K562 (cell line): Measurements from ENCODE around the gene LCA5L. TPM values are rescaled to one million over a fixed set of nuclear protein-coding genes. Genes with fewer than 3 reads are reported as not detected.

Experiments used
- ATAC-seq: fragments of 200-7000 bp; cut with Tn5 transposase; 3 replicates; pipeline ENCODE4 v1.9.1; 2020; ENCODE audit warnings: moderate library complexity
- BruUV-seq: library from RNA; stranded (reverse); fragments of 400-500 nt; replicated peaks from 2 replicates; lab custom pipeline; 2021; lab: Mats Ljungman, UMichigan
- CTCF ChIA-PET: fragments of 300-600 bp; formaldehyde crosslinking; extraction: SDS; loops from one replicate; lab custom pipeline; 2021; ENCODE audit warnings: low intra/inter-chr PET ratio; lab: Yijun Ruan, JAX
- POLR2A ChIA-PET: fragments of 300-600, 350-650 bp; sonication (Branson Sonifier 250); formaldehyde crosslinking; extraction: SDS; loops from one replicate; lab custom pipeline; 2021; ENCODE audit warnings: antibody characterized with exemption, inconsistent platforms; lab: Yijun Ruan, JAX
- DNase-seq, 4 experiments: peaks; one replicate each; pipeline versions ENCODE4 v3.0.0 to v3.0.0-alpha.2; 2011 to 2018; ENCODE audit warnings: low spot score in 3 of 4, mixed read lengths in 3 of 4; ENCODE audit errors: extremely low read depth in 1 of 4
- FAIRE-seq: peaks from 2 replicates; lab custom pipeline; 2011; peaks lifted over from hg19 to GRCh38; lab: Jason Lieb, UNC
- H2AFZ ChIP-seq: 2 replicates; pipeline ENCODE4 v1.6.0; 2011; ENCODE audit warnings: low read depth, low read length, control low read depth, inconsistent platforms
- H3K27ac ChIP-seq: fragments of 200-600 bp; 3 replicates; pipeline ENCODE4 v1.8.0; 2011; ENCODE audit warnings: low read depth, mild to moderate bottlenecking, control low read depth, inconsistent platforms, low read length, moderate library complexity, mixed read lengths; ENCODE audit errors: extremely low read depth
- H3K27me3 ChIP-seq, 2 experiments: fragments of 300-600 bp in 1 of 2; 2 replicates in 1 of 2; 3 replicates in 1 of 2; pipeline versions ENCODE4 v1.6.0 to v1.8.0; 2011; ENCODE audit warnings: inconsistent platforms in 2 of 2, low read length in 2 of 2, mild to moderate bottlenecking in 1 of 2, mixed read lengths in 1 of 2, moderate library complexity in 1 of 2; ENCODE audit not compliant: control insufficient read depth in 2 of 2, insufficient read depth in 2 of 2
- H3K36me3 ChIP-seq: fragments of 300-600 bp; 3 replicates; pipeline ENCODE4 v1.8.0; 2011; ENCODE audit warnings: mild to moderate bottlenecking, low read length, inconsistent platforms; ENCODE audit not compliant: control insufficient read depth, insufficient read depth
- H3K4me1 ChIP-seq, 2 experiments: fragments of 200-600 bp in 1 of 2; replicated peaks in 1 of 2; 2 replicates in 1 of 2; 3 replicates in 1 of 2; pipeline versions ENCODE4 v1.5.1 to v1.8.0; 2011; ENCODE audit warnings: inconsistent platforms in 2 of 2, low read length in 2 of 2, mild to moderate bottlenecking in 1 of 2, mixed read lengths in 1 of 2, moderate library complexity in 1 of 2; ENCODE audit not compliant: control insufficient read depth in 2 of 2, insufficient read depth in 2 of 2
- H3K4me2 ChIP-seq: 2 replicates; pipeline ENCODE4 v1.6.1; 2011; ENCODE audit warnings: low read length, control low read depth, inconsistent platforms, mixed read lengths; ENCODE audit not compliant: insufficient read depth
- H3K4me3 ChIP-seq: fragments of 200-600 bp; sonication (generic), shearing (Covaris generic); 2 replicates; pipeline ENCODE4 v1.5.1; 2016; ENCODE audit warnings: control low read depth, inconsistent platforms
- H3K79me2 ChIP-seq: fragments of 200-600 bp; 3 replicates; pipeline ENCODE4 v1.8.0; 2011; ENCODE audit warnings: low read length, inconsistent platforms; ENCODE audit not compliant: control insufficient read depth, insufficient read depth
- H3K9ac ChIP-seq, 2 experiments: 2 replicates each; pipeline versions ENCODE4 v1.6.0 to v1.6.1; 2011; ENCODE audit warnings: low read depth in 2 of 2, low read length in 2 of 2, control low read depth in 1 of 2, inconsistent platforms in 1 of 2, mild to moderate bottlenecking in 1 of 2, mixed read lengths in 1 of 2; ENCODE audit not compliant: insufficient read depth in 1 of 2
- H3K9me1 ChIP-seq: one replicate; pipeline ENCODE4 v1.6.0; 2011; ENCODE audit warnings: inconsistent platforms, mild to moderate bottlenecking, low read length, moderate library complexity; ENCODE audit not compliant: control insufficient read depth, insufficient read depth
- H3K9me3 ChIP-seq: replicated peaks from 2 replicates; pipeline ENCODE4 v1.5.1; 2011; ENCODE audit warnings: low read depth, low read length, inconsistent platforms; ENCODE audit not compliant: control insufficient read depth, insufficient read depth
- H4K20me1 ChIP-seq: replicated peaks from 2 replicates; pipeline ENCODE4 v1.6.1; 2011; ENCODE audit warnings: low read length, inconsistent platforms, mixed read lengths; ENCODE audit not compliant: control insufficient read depth, insufficient read depth
- C11orf30 ChIP-seq: fragments of 450-650 bp; IDR thresholded peaks from 2 replicates; pipeline ENCODE4 v1.6.1; 2016; ENCODE audit warnings: low read depth, mild to moderate bottlenecking
- ELF1 ChIP-seq: fragments of 200-800 bp; sonication (Bioruptor generic); IDR thresholded peaks from 2 replicates; pipeline ENCODE4 v1.6.1; 2016; ENCODE audit warnings: missing genetic modification characterization, missing compliant biosample characterization
- MAFG ChIP-seq: fragments of 450-650 bp; conservative IDR thresholded peaks from 2 replicates; pipeline ENCODE4 v1.6.1; 2016; ENCODE audit warnings: missing genetic modification characterization, missing compliant biosample characterization
- MBD2 ChIP-seq: sonication (generic); IDR thresholded peaks from 2 replicates; pipeline ENCODE4 v1.6.1; 2016; ENCODE audit warnings: low read depth, borderline replicate concordance
- MGA ChIP-seq: fragments of 450-650 bp; IDR thresholded peaks from 2 replicates; pipeline ENCODE4 v1.6.1; 2016; ENCODE audit warnings: mild to moderate bottlenecking, moderate library complexity
- ZNF253 ChIP-seq: fragments of 250-450 bp; sonication (Bioruptor Pico); conservative IDR thresholded peaks from 2 replicates; pipeline ENCODE4 v1.6.1; 2021; ENCODE audit warnings: mild to moderate bottlenecking
- ZNF316 ChIP-seq: fragments of 450-650 bp; IDR thresholded peaks from 2 replicates; pipeline ENCODE4 v1.6.1; 2016
- WGBS: fragments of 100-300 bp; shearing (Covaris generic); methylation state at CpG from one replicate; pipeline ENCODE4 v1.1.6; 2016; ENCODE audit warnings: low coverage, mixed read lengths; ENCODE audit not compliant: insufficient coverage; ENCODE audit errors: missing lambda C conversion rate; 5-methylcytosine and 5-hydroxymethylcytosine counted together
- in situ Hi-C: fragments of 300-500 bp; cut with MboI; formaldehyde crosslinking; loops from 4 replicates; pipeline ENCODE4 v1.15.0; 2018; ENCODE audit warnings: inconsistent platforms, mixed read lengths
- intact Hi-C: fragments of 100-400 bp; cut with micrococcal nuclease; formaldehyde crosslinking; loops from 2 replicates; pipeline ENCODE4 v1.14.2; 2022
- polyA plus RNA-seq, 8 experiments: library from polyadenylated mRNA; depleted of rRNA in 4 of 8; stranded (reverse) in 5 of 8; unstranded in 3 of 8; fragments of >200 nt; fragmentation: Nextera tagmentation in 2 of 8; fragmentation: Illumina TruSeq in 1 of 8; extraction: Ambion mirVana in 2 of 8; extraction: Trizol in 1 of 8; gene quantifications; 2 replicates each; pipeline versions ENCODE4 v1.2.1 to v1.2.3, GENCODE V29; 2011 to 2014; ENCODE audit warnings: inconsistent platforms in 1 of 8, missing spikeins in 1 of 8
- total RNA-seq, 7 experiments: library from RNA; depleted of rRNA in 6 of 7; stranded (reverse); fragments of >200 nt in 6 of 7; fragmentation: Illumina TruSeq in 2 of 7; extraction: Trizol in 2 of 7; gene quantifications; 2 replicates each; pipeline versions ENCODE4 v1.2.1 to v1.2.3, GENCODE V29; 2011 to 2021; ENCODE audit warnings: low replicate concordance in 1 of 7

The LCA5L gene
- total and polyA plus RNA-seq, 9 of the 15 experiments (the other 6 are each of a cell fraction or from before 2014, with no cell fraction given), result 1.8 to 4.9 (median 3.8) TPM

- BruUV-seq, result no TSS peak
- 18% methylated on average over 4 of the region's 4 CpGs for WGBS
Observed at GRCh38 chr21:39472786-39473185, 27.2 kb upstream of the LCA5L start.

GRCh38 chr21:39471598-39471997, 26.0 kb upstream of the LCA5L start:
- POLR2A ChIA-PET, result interaction anchor here (0.7 to 1.3 kb wide), 3 partner anchors 13 to 21 kb away, joined by 3 to 5 read pairs (median 4); partner anchors contain the start of gene SH3BGR
- FAIRE-seq, result no peak
- TF ChIP-seq MGA, result no peak
- no peak for TF ChIP-seq MBD2
- TF ChIP-seq ZNF253 (CRISPR knock-in tag), result no peak

More at GRCh38 chr21:39472786-39473185, 27.2 kb upstream of the LCA5L start:
- Histone ChIP-seq H4K20me1 (no peaks in the 10 kb centered on the region), H3K4me3 (no peak overlapping the region), H3K9me3 (no peaks in the 10 kb centered on the region), H3K4me2 (no peak overlapping the region), H2AFZ (no peak overlapping the region), H3K9me1 (no peaks in the 10 kb centered on the region), H3K36me3 (no peaks in the 10 kb centered on the region), H3K27me3 (no peaks in the 10 kb centered on the region), H3K9ac (no peak overlapping the region), H3K27ac (no peak overlapping the region), H3K79me2 (no peaks in the 10 kb centered on the region), H3K4me1 (no peaks in the 10 kb centered on the region)
- FAIRE-seq, result no peak
- intact Hi-C loops (no loop called here), in situ Hi-C loops (no loop called here)
- no peak for DNase-seq
- CTCF ChIA-PET, result no interaction called here
- ATAC-seq, result no peak
- TF ChIP-seq C11orf30 (peak; percentile 22; the same call in 1 of the 2 replicates), MAFG (tag) (peak; percentile 33; the same call in 1 of the 2 replicates), ELF1 (tag) (no peak), ZNF316 (peak; percentile 59)
- POLR2A ChIA-PET, result interaction anchor here (1.2 kb wide), 1 partner anchor 51 kb away, joined by 3 read pairs; no protein-coding TSS in a partner anchor

More at GRCh38 chr21:39471598-39471997, 26.0 kb upstream of the LCA5L start:
- Histone ChIP-seq H3K27ac (no peak overlapping the region), H3K9me1 (no peaks in the 10 kb centered on the region), H3K4me1 (no peaks in the 10 kb centered on the region), H4K20me1 (no peaks in the 10 kb centered on the region), H3K9me3 (no peaks in the 10 kb centered on the region), H3K36me3 (no peaks in the 10 kb centered on the region), H3K4me2 (no peak overlapping the region), H2AFZ (no peak overlapping the region), H3K27me3 (no peaks in the 10 kb centered on the region), H3K4me3 (no peak overlapping the region), H3K79me2 (no peaks in the 10 kb centered on the region), H3K9ac (no peak overlapping the region)
- in situ Hi-C loops (no loop called here), intact Hi-C loops (no loop called here)
- no peak for ATAC-seq
- CTCF ChIA-PET, result no interaction called here
- 31% methylated on average over 3 of the region's 3 CpGs for WGBS
- no TSS peak for BruUV-seq
- DNase-seq, result no peak
